DMS153 treated with DMSO at 0.1 percent for 48 hours (cell line): ENCODE results near the gene GMNN.
A peak's percentile ranks its signal among the peaks of the same experiment; 100 is the strongest.
"Not testable (repeated sequence)": the region's sequence is repeated elsewhere in the genome, so short reads cannot be mapped to it uniquely, and the experiment has no call there.

Source experiments
- DNase-seq: peaks from one replicate; lab custom pipeline; 2025; ENCODE audit not compliant: unreplicated experiment; lab: John Stamatoyannopoulos, UW

GMNN gene

GRCh38 chr6:24774696-24775519 lies at the start of gene GMNN:
Gene GMNN (plus strand): TSS chr6:24774937. CDS start chr6:24777247, 2,310 bp downstream.
- DNase-seq: peak; percentile 94

GRCh38 chr6:24730653-24731052 lies 44.1 kb upstream of the GMNN start:
- DNase-seq: not testable (repeated sequence)

- not testable (repeated sequence) for DNase-seq
Measured at GRCh38 chr6:24731456-24732134, 43.1 kb upstream of the GMNN start.

GRCh38 chr6:24734166-24734565 lies 40.6 kb upstream of the GMNN start:
- no peak for DNase-seq

- DNase-seq: not testable (repeated sequence)
Measured at GRCh38 chr6:24734710-24735109, 40.0 kb upstream of the GMNN start.

- DNase-seq: no peak
Measured at GRCh38 chr6:24738741-24739140, 36.0 kb upstream of the GMNN start.

- DNase-seq: no peak
Measured at GRCh38 chr6:24740861-24741260, 33.9 kb upstream of the GMNN start.

GRCh38 chr6:24742216-24742738 lies 32.5 kb upstream of the GMNN start:
- no peak for DNase-seq

GRCh38 chr6:24743265-24743943 lies 31.3 kb upstream of the GMNN start:
- no peak for DNase-seq

GRCh38 chr6:24743944-24744335 lies 30.8 kb upstream of the GMNN start:
- DNase-seq: no peak

- no peak for DNase-seq
Measured at GRCh38 chr6:24744911-24745310, 29.8 kb upstream of the GMNN start.

GRCh38 chr6:24749297-24749696 lies 25.4 kb upstream of the GMNN start:
- no peak for DNase-seq

- DNase-seq: not testable (repeated sequence)
Measured at GRCh38 chr6:24750878-24751277, 23.9 kb upstream of the GMNN start.

- no peak for DNase-seq
Measured at GRCh38 chr6:24752503-24752902, 22.2 kb upstream of the GMNN start.

GRCh38 chr6:24752917-24753492 lies 21.7 kb upstream of the GMNN start:
- no peak for DNase-seq

- DNase-seq: no peak
Measured at GRCh38 chr6:24753545-24753944, 21.2 kb upstream of the GMNN start.

GRCh38 chr6:24754378-24754777 lies 20.4 kb upstream of the GMNN start:
- not testable (repeated sequence) for DNase-seq

GRCh38 chr6:24755279-24755678 lies 19.5 kb upstream of the GMNN start:
- no peak for DNase-seq

- no peak for DNase-seq
Measured at GRCh38 chr6:24757611-24758010, 17.1 kb upstream of the GMNN start.

- no peak for DNase-seq
Measured at GRCh38 chr6:24759718-24760117, 15.0 kb upstream of the GMNN start.

GRCh38 chr6:24760210-24760609 lies 14.5 kb upstream of the GMNN start:
- DNase-seq: no peak
